HG03196 (cell line): ENCODE measurements around the gene MEG3.

Source experiments
- ATAC-seq: cut with Tn5 transposase; IDR thresholded peaks from one replicate; pipeline ENCODE4 v1.9.1; 2021; ENCODE audit not compliant: unreplicated experiment

The MEG3 gene

GRCh38 chr14:100825713-100826331 lies at the start of gene MEG3:
TSS of gene MEG3 (plus strand) at chr14:100826118.
- no peak for ATAC-seq

GRCh38 chr14:100776681-100777365 lies 49.1 kb upstream of the MEG3 start:
- ATAC-seq = no peak

DNA sequence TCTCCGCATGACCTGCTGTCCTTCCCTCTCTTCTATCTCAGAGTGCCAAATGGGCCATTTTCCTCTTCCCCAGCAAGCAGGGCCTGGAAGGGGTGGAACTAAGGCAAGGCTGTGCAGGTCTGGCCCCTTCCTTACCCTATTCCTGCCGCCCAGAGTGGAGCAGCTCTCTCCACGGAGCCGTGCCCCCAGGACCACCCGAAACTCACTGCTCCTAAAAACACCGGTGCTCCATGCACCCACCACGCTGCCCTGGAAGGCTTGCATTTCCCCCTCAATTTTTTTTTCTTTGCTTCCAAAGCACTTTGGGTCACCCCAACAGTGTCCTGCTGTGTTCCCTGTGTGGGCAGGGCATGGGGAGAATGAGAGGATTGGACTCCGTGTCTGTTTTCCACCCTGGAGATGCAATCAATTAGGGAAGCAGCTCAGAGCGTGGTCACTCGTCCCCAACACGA lies 48.5 kb upstream of the MEG3 start:
- no peak for ATAC-seq

GRCh38 chr14:100777818-100778525 lies 47.9 kb upstream of the MEG3 start:
- ATAC-seq = no peak

DNA sequence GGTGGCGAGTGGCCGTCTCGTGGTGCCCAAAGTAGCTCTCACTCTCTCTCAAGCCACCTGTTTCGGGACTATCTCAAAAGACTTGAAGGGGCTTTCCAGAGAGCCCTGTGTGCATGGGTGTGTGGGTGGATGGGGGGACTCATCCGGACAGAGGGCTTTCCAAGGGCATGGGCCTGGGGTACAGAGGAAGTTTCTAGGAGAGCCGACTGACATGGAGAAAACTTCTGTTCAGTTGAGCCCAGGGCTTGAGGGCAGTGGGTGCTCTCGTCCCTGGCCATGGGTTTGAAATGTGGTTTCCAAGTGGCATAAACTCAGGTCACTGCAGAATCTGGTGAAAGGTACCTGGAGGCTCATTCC lies 47.4 kb upstream of the MEG3 start:
- ATAC-seq = no peak

GRCh38 chr14:100778951-100779690 lies 46.8 kb upstream of the MEG3 start:
- ATAC-seq = no peak

GRCh38 chr14:100779691-100780080 lies 46.2 kb upstream of the MEG3 start:
- no peak for ATAC-seq

DNA sequence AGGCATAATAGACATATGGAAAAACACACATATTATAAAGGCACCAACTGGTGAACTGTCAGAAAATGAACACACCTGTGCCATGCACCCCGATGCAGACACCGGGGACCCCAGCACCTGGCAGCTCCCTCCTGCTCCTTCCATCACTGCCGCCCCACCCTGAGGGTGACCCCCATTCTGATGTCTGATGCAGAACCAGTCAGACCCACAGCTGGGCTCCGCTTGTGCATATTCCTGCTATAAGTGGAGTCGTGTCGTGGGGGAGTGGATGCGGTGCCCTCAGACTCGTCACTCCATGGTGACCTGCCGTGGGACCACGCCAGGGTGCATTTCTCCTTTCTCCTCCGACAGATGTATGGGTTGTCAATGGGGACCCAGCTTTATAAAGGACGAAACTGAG lies 45.7 kb upstream of the MEG3 start:
- ATAC-seq = no peak

DNA sequence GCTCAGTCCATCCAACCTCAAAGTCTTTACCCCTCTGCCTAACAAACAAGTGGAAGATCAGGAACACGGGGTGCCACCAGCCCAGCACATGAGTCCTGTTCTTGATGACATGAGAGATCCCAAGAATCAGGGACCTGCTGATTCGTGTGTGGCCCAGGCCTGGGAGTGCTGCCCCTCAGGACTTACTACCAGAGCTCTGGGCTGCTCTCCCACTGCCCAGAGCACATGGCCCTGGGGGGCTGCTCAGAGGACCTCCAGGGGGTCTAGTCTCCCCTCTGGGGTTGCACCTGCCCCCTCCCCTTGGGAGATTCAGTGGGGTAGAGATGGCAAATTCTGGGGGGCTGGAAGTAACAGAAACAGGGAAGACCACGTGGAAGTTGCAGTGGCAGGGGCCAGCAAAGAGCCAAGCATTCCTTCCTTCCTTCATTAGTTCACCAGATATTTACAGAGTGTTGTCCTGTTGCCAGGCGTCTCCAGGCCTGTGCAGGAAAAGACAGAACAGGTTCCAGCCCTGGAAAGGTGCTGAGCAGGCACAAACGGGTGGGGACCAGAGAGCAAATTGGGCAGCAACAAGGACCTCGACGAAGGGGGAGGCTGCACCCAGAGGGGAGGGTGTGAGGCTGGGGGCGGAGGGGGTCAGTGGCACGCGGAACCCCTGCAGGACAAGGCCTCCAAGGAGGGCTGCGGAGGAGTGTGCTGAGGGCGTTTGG lies 45.1 kb upstream of the MEG3 start:
- ATAC-seq = no peak

DNA sequence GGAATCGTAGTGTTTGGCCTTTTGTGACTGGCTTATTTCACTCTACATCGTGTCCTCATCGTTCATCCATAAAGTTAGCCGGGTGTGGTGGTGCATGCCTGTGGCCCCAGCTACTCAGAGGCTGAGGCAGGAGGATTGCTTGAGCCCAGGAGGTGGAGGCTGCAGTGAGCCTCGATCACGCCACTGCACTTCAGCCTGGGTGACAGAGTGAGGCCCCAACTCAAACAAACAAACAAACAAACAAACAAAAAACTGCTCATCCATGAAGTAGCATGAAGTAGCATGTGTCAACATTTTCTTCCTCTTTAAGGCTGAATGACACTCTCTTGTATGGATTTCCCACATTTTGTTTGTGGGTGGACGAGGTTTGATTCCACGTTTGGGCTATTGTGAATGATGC lies 44.0 kb upstream of the MEG3 start:
- no peak for ATAC-seq

DNA sequence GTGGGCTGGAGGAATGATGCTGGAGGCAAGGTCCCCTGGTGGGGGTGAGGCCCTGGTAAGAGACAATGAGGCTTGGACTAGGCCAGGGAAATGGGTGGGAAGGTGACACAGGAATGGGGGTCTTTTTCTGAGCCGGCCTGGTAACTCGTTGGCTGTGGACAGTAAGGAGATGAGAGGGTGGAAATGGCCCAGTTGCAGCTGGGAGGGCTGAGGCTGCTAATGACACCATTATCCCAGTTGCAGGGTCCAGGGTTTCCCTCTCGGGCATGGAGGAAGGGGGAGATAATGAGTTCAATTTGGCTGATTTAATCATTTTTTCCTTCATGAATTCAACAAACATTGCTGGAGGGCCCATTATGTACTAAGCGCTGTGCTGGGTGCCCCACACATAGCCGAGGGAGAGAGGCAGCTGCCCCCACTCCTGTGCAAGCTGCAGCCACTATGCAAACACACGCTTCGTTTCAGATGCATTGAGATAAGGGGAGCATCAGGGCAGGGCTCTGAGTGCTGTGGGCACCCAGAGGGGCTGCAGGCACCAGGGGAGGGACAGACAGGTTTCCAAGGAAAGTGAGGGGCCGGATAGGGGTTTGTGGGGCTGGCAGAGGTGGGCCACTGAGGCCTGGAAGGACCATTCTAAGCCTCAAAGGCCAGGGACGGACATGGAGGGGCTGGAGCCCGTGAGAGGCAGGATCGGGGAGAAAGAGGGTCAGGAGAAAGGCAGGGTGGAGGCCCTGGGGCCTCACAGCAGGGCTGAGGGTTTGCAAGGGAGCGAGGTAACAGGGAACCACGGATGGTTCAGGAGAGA lies 43.2 kb upstream of the MEG3 start:
- ATAC-seq = no peak

GRCh38 chr14:100783630-100784370 lies 42.1 kb upstream of the MEG3 start:
- ATAC-seq = no peak

DNA sequence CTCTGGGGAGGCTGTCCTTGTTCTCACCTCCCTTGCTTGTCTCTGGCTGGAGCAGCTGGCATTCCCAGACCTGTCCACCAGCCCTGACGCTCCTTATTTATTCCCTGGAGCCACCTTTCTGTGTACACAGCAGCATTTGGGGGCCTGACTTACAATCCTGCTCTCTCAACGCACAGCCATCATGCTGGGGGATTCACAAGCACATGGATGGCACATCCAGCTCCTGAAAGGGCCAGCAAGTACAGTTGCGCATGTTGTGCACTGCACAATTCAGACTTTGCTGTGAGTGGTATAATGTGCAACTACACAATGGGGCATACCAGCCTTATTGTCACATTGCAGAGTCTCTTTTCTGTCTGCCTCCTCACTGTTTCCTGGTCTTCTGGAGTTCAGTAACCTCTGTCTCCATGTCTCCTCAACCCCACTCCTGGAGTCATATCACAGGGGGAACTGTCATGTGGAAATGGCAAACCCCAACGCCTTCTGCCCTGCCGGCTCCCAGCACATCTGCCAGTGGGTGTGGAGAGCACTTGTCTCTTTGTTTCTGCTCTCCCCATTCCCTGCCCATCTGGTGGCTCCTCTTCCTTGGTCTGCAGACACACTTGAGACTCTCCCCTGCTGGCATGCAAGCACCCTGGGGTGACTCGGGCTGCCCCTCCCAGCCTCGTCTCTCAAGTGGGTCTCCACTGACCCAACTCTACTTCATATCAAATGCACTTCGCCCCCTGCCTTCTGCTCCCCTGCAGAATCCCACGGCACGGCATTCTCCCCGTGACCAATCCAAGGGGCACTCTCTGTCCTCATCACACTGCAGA lies 41.2 kb upstream of the MEG3 start:
- no peak for ATAC-seq

- no peak for ATAC-seq
Measured at GRCh38 chr14:100785338-100785615, 40.6 kb upstream of the MEG3 start.

GRCh38 chr14:100785626-100786025 lies 40.3 kb upstream of the MEG3 start:
- no peak for ATAC-seq

GRCh38 chr14:100786131-100786530 lies 39.8 kb upstream of the MEG3 start:
- ATAC-seq = no peak

GRCh38 chr14:100786576-100787219 lies 39.2 kb upstream of the MEG3 start:
- ATAC-seq = no peak

DNA sequence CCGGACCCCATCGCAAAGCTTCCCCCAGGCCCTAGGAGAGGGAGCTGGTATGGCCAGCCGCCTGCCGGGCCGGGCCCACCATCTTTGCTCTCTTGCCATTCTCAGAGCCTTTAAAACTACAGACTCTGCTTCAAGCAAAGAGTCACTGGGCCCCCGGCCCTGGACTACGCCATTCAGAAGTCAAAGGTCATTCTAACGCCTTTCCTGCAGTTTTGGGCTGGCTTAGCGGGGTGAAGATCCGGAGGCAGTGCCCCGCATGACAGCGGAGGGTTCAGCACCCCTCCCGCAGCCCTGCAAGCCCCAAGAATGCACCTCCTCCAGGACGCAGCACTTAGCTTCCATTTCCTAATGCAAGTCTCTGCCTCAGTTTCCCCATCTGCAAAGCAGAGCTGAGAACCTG lies 38.3 kb upstream of the MEG3 start:
- ATAC-seq = no peak
